Ishikawa (cell line): ENCODE data around the gene CCNJL.

Experiments
- CEBPB ChIP-seq: IDR thresholded peaks from 2 replicates; pipeline ENCODE4 v1.6.1; 2012
- CREB1 ChIP-seq: IDR thresholded peaks from 2 replicates; pipeline ENCODE4 v1.6.1; 2012; ENCODE audit warnings: low read depth
- EGR1 ChIP-seq: IDR thresholded peaks from 2 replicates; pipeline ENCODE4 v1.6.1; 2012
- EP300 ChIP-seq: IDR thresholded peaks from 2 replicates; pipeline ENCODE4 v1.6.1; 2012; ENCODE audit warnings: borderline replicate concordance
- FOXM1 ChIP-seq: IDR thresholded peaks from 2 replicates; pipeline ENCODE4 v1.6.1; 2012; ENCODE audit warnings: low read depth, borderline replicate concordance
- MAX ChIP-seq: IDR thresholded peaks from 2 replicates; pipeline ENCODE4 v1.6.1; 2012
- NFIC ChIP-seq: IDR thresholded peaks from 2 replicates; pipeline ENCODE4 v1.6.1; 2012
- RAD21 ChIP-seq: IDR thresholded peaks from 2 replicates; pipeline ENCODE4 v1.6.1; 2012; ENCODE audit warnings: low read depth
- REST ChIP-seq: IDR thresholded peaks from 2 replicates; pipeline ENCODE4 v1.6.1; 2012; ENCODE audit warnings: low read depth, mild to moderate bottlenecking
- TAF1 ChIP-seq: IDR thresholded peaks from 2 replicates; pipeline ENCODE4 v1.6.1; 2012; ENCODE audit warnings: low read depth, mild to moderate bottlenecking
- TCF12 ChIP-seq: IDR thresholded peaks from 2 replicates; pipeline ENCODE4 v1.6.1; 2012; ENCODE audit warnings: low read depth
- TEAD4 ChIP-seq: IDR thresholded peaks from 2 replicates; pipeline ENCODE4 v1.6.1; 2012
- USF1 ChIP-seq: IDR thresholded peaks from 2 replicates; pipeline ENCODE4 v1.6.1; 2012
- YY1 ChIP-seq: IDR thresholded peaks from 2 replicates; pipeline ENCODE4 v1.6.1; 2012; ENCODE audit warnings: low read depth
- ZBTB7A ChIP-seq: IDR thresholded peaks from 2 replicates; pipeline ENCODE4 v1.6.1; 2012; ENCODE audit warnings: low read depth

The CCNJL gene

GRCh38 chr5:160281275-160281674, 31.1 kb downstream of the CCNJL start:
- TF ChIP-seq TCF12 (no peak), TEAD4 (no peak), ZBTB7A (no peak), CREB1 (no peak), YY1 (no peak), MAX (no peak), EP300 (no peak), NFIC (no peak), FOXM1 (no peak), EGR1 (no peak), CEBPB (no peak), REST (no peak), TAF1 (no peak), USF1 (no peak), RAD21 (no peak)

GRCh38 chr5:160280384-160281095, 31.8 kb downstream of the CCNJL start:
- TF ChIP-seq YY1 = no peak

- TF ChIP-seq TCF12 = no peak
- TF ChIP-seq EP300 = no peak
- no peak for TF ChIP-seq EGR1
- TF ChIP-seq TAF1 = no peak
- no peak for TF ChIP-seq MAX
- TF ChIP-seq FOXM1 = no peak
- no peak for TF ChIP-seq TEAD4
- no peak for TF ChIP-seq CREB1
- TF ChIP-seq RAD21 = no peak
- TF ChIP-seq YY1 = no peak
- no peak for TF ChIP-seq ZBTB7A
- TF ChIP-seq NFIC = no peak
- TF ChIP-seq CEBPB = no peak
- TF ChIP-seq REST = no peak
Measured at GRCh38 chr5:160278343-160278742, 34.0 kb downstream of the CCNJL start.

- TF ChIP-seq RAD21 (no peak), MAX (no peak), TCF12 (no peak), CEBPB (no peak), USF1 (no peak), REST (no peak), NFIC (no peak), CREB1 (no peak), FOXM1 (no peak), EGR1 (no peak), EP300 (no peak), YY1 (no peak), TAF1 (no peak), TEAD4 (no peak)
Measured at GRCh38 chr5:160274483-160274931, 37.9 kb downstream of the CCNJL start.
